COLO829 (cell line): ENCODE results near the gene CCR2.
"Not testable (repeated sequence)": the region's sequence is repeated elsewhere in the genome, so short reads cannot be mapped to it uniquely, and the experiment has no call there.

Experiments
- DNase-seq: peaks from one replicate; pipeline ENCODE4 v3.0.0; 2012; ENCODE audit warnings: low spot score

Gene CCR2

GRCh38 chr3:46380471-46381221 is 26.7 kb downstream of the CCR2 start:
- DNase-seq = no peak

GRCh38 chr3:46381625-46382024 is 27.7 kb downstream of the CCR2 start:
- no peak for DNase-seq

- no peak for DNase-seq
These were observed 29.5 kb downstream of the CCR2 start for GRCh38 chr3:46383211-46383950.

- no peak for DNase-seq
These were observed 30.0 kb downstream of the CCR2 start for GRCh38 chr3:46383951-46384330.

GRCh38 chr3:46386205-46386604 is 32.3 kb downstream of the CCR2 start:
- DNase-seq = peak; percentile 40

- DNase-seq = not testable (repeated sequence)
These were observed 34.9 kb downstream of the CCR2 start for GRCh38 chr3:46388847-46389246.

GRCh38 chr3:46389306-46389705 is 35.4 kb downstream of the CCR2 start:
- no peak for DNase-seq

GRCh38 chr3:46391526-46391925 is 37.6 kb downstream of the CCR2 start:
- DNase-seq = not testable (repeated sequence)

GRCh38 chr3:46393011-46393410 is 39.1 kb downstream of the CCR2 start:
- no peak for DNase-seq

- DNase-seq = no peak
These were observed 39.9 kb downstream of the CCR2 start for GRCh38 chr3:46393554-46394434.

- no peak for DNase-seq
These were observed 41.3 kb downstream of the CCR2 start for GRCh38 chr3:46395210-46395661.

- DNase-seq = no peak
These were observed 42.0 kb downstream of the CCR2 start for GRCh38 chr3:46395766-46396530.

- no peak for DNase-seq
These were observed 43.2 kb downstream of the CCR2 start for GRCh38 chr3:46397111-46397510.

GRCh38 chr3:46398186-46398955 is 44.5 kb downstream of the CCR2 start:
- DNase-seq = no peak

- DNase-seq = no peak
These were observed 45.2 kb downstream of the CCR2 start for GRCh38 chr3:46399098-46399497.

- DNase-seq = no peak
These were observed 45.6 kb downstream of the CCR2 start for GRCh38 chr3:46399557-46399956.

- DNase-seq = no peak
These were observed 46.3 kb downstream of the CCR2 start for GRCh38 chr3:46400000-46400734.

GRCh38 chr3:46400846-46401245 is 46.9 kb downstream of the CCR2 start:
- no peak for DNase-seq

- no peak for DNase-seq
These were observed 47.7 kb downstream of the CCR2 start for GRCh38 chr3:46401579-46401978.

- DNase-seq = not testable (repeated sequence)
These were observed 49.0 kb downstream of the CCR2 start for GRCh38 chr3:46402902-46403301.
